Stimulated activated naive CD8-positive, alpha-beta T cell treated with anti-CD3 and anti-CD28 coated beads, Interleukin-15, amount 100 ng/mL, for 72 hours (primary cell): Measurements from ENCODE around the gene NISCH.

ENCODE experiments used
- ATAC-seq: fragments of 150-1000 bp; cut with Tn5 transposase; 2 replicates; pipeline ENCODE4 v1.10.0; 2021; ENCODE audit warnings: mild to moderate bottlenecking, moderate library complexity
- DNase-seq, 2 donors: peaks; one replicate each; pipeline ENCODE4 v3.0.0; 2021 to 2022
- H3K27ac Mint-ChIP-seq, 2 donors: one replicate each; pipeline ENCODE4 v1.8.0; 2022; ENCODE audit warnings: mild to moderate bottlenecking in 2 of 2, mixed read lengths in 2 of 2, moderate library complexity in 2 of 2
- H3K27me3 Mint-ChIP-seq: one replicate; pipeline ENCODE4 v1.8.0; 2022; ENCODE audit warnings: mixed read lengths
- H3K4me1 Mint-ChIP-seq: one replicate; pipeline ENCODE4 v1.8.0; 2022; ENCODE audit warnings: mild to moderate bottlenecking, mixed read lengths
- H3K4me3 Mint-ChIP-seq, 2 donors: one replicate each; pipeline ENCODE4 v1.8.0; 2022; ENCODE audit warnings: mild to moderate bottlenecking in 2 of 2, mixed read lengths in 2 of 2, moderate library complexity in 1 of 2
- H3K9me3 Mint-ChIP-seq, 2 donors: one replicate each; pipeline ENCODE4 v1.8.0; 2022; ENCODE audit warnings: mixed read lengths in 2 of 2

NISCH gene

GRCh38 chr3:52502808-52503350 lies 47.5 kb downstream of the NISCH start:
- peaks cover 12% of the 10 kb centered on the region for H3K4me1 Mint-ChIP-seq
- no peak for ATAC-seq
- no peak overlapping the region for H3K27ac Mint-ChIP-seq
- no peak overlapping the region for H3K4me3 Mint-ChIP-seq
- H3K27me3 Mint-ChIP-seq = peaks cover 15% of the 10 kb centered on the region
- H3K9me3 Mint-ChIP-seq = no peaks in the 10 kb centered on the region
- no peak for DNase-seq

DNA sequence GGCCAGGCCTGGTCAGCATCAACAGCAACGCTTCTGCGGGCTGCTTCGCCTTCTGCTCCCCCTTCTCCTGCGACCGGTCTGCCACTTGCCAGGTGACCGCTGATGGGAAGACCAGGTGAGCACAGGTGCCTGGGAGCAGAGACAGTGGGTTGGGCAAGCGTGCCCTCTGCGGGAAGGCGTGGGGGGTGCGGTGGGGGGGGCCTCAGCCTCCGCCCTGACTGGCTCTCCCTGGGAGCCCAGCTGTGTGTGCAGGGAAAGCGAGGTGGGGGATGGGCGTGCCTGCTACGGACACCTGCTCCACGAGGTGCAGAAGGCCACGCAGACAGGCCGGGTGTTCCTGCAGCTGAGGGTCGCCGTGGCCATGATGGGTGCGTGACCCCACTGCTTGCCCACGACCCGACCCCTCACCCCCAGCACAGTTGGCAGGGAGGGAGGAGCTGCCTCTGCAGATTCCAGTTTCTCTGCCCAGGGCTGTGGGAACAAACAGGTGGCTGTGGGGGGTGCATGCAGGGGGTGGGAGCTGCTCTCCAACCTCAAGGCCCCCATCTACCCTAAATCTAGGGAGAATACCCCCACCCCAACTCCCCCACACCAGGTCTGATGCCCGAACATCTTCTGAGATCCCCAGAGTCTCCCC lies 48.5 kb downstream of the NISCH start:
- Mint-ChIP-seq H3K27me3 (peaks cover 4% of the 10 kb centered on the region), H3K4me1 (peaks cover 6% of the 10 kb centered on the region), H3K9me3 (no peaks in the 10 kb centered on the region), H3K27ac (no peak overlapping the region), H3K4me3 (no peak overlapping the region)
- DNase-seq (no peak), ATAC-seq (no peak)

DNA sequence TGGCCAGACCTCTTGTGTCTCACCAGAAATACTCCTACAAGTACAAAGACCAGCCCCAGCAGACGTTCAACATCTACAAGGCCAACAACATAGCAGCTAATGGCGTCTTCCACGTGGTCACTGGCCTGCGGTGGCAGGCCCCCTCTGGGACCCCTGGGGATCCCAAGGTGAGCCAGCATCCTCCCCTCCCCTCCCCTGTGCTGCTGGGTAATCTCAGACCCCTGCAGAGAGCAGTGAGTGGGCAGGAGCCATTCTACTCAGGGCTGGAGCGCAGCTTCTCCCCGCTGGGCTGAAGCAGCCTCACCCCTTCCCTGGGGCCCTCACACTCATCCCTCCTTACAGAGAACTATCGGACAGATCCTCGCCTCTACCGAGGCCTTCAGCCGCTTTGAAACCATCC lies 49.6 kb downstream of the NISCH start:
- ATAC-seq = no peak
- H3K27me3 Mint-ChIP-seq = no peaks in the 10 kb centered on the region
- DNase-seq = no peak
- no peaks in the 10 kb centered on the region for H3K4me1 Mint-ChIP-seq
- H3K4me3 Mint-ChIP-seq = no peak overlapping the region
- no peaks in the 10 kb centered on the region for H3K9me3 Mint-ChIP-seq
- no peak overlapping the region for H3K27ac Mint-ChIP-seq

DNA sequence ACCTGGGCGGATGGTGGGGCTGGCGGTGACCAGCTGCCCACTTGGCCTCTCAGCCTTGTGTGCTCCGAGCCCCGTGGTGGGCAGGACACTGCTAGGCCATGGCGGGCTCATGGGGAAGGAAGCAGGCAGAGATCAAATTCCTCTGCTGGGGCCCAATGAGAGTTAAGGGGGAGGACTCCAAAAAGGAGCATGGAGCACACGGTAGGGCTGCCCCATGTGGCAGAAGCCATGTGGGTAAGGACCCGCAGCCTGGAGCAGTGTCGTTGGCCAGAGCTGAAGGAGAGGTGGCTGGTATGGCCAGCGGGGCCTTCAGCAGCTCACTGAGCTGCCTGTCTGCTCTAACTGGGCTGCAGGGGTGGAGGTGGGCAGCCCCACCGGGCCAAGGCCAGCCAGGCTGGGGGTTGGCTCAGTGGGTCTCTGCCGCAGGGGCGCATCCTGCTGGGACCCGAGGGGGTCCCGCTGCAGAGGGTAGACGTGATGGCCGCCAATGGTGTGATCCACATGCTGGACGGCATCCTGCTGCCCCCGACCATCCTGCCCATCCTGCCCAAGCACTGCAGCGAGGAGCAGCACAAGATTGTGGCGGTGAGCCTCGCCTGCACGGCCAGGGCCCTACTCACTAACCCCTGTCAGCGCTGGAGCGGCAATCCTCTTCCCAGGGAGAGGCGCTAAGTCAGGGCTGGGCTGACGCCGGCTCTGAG lies 51.0 kb downstream of the NISCH start:
- no peak overlapping the region for H3K4me3 Mint-ChIP-seq
- DNase-seq (no peak), ATAC-seq (no peak)

GRCh38 chr3:52507359-52507758 lies 52.0 kb downstream of the NISCH start:
- Mint-ChIP-seq H3K9me3 (no peaks in the 10 kb centered on the region), H3K27me3 (no peaks in the 10 kb centered on the region), H3K27ac (peak overlapping the region in 1 of 2 donors; percentile 85), H3K4me3 (no peak overlapping the region), H3K4me1 (no peaks in the 10 kb centered on the region)
- ATAC-seq (no peak), DNase-seq (no peak)

More for the DNA sequence above, 51.0 kb downstream of the NISCH start:
- Mint-ChIP-seq H3K27ac (no peak overlapping the region), H3K4me1 (no peaks in the 10 kb centered on the region), H3K9me3 (no peaks in the 10 kb centered on the region), H3K27me3 (no peaks in the 10 kb centered on the region)

- no peaks in the 10 kb centered on the region for H3K4me1 Mint-ChIP-seq
- H3K27ac Mint-ChIP-seq = no peak overlapping the region
- H3K4me3 Mint-ChIP-seq = no peak overlapping the region
- ATAC-seq (no peak), DNase-seq (no peak)
- no peaks in the 10 kb centered on the region for H3K27me3 Mint-ChIP-seq
- no peaks in the 10 kb centered on the region for H3K9me3 Mint-ChIP-seq
These were observed 54.4 kb downstream of the NISCH start for GRCh38 chr3:52509753-52510328.

DNA sequence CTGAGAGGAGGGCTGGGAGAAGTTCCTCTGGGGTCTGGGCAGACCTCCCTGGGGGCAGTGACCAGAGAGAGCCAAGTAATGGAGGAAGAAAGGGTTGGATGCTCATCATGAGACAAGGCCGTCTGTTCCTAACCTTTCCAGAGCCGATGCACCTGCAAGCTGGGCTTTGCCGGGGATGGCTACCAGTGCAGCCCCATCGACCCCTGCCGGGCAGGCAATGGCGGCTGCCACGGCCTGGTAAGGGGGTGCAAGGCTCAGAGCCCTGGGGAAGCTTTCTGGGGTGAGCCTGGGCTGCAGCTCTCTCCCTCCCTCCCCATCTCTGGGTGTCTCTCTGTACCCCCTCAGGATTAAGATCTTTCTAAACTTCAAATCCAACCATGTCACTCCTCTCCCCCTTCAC lies 56.1 kb downstream of the NISCH start:
- Mint-ChIP-seq H3K27ac (no peak overlapping the region), H3K4me1 (no peaks in the 10 kb centered on the region), H3K4me3 (no peak overlapping the region), H3K9me3 (no peaks in the 10 kb centered on the region), H3K27me3 (no peaks in the 10 kb centered on the region)
- DNase-seq (no peak), ATAC-seq (no peak)

DNA sequence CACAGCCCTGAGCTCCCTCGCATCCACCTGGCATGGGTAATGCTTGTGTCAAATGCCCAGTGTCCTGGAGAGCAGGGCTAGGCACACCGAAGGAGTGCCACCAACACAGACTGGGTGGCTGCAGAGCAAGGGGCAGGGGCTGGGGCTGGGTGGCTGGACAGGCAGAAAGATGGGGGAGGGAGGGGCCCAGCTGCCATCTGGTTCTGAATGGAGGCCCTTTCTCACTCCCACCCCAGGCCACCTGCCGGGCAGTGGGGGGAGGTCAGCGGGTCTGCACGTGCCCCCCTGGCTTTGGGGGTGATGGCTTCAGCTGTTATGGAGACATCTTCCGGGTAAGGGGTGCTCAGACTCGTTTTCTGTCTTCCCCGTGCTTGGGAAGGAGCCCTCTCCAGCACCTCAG lies 56.7 kb downstream of the NISCH start:
- no peaks in the 10 kb centered on the region for H3K9me3 Mint-ChIP-seq
- ATAC-seq (no peak), DNase-seq (no peak)
- no peak overlapping the region for H3K4me3 Mint-ChIP-seq
- no peak overlapping the region for H3K27ac Mint-ChIP-seq
- H3K4me1 Mint-ChIP-seq = no peaks in the 10 kb centered on the region
- no peaks in the 10 kb centered on the region for H3K27me3 Mint-ChIP-seq

GRCh38 chr3:52512727-52513126 lies 57.3 kb downstream of the NISCH start:
- ATAC-seq = no peak
- Mint-ChIP-seq H3K9me3 (no peaks in the 10 kb centered on the region), H3K27ac (no peak overlapping the region), H3K4me3 (no peak overlapping the region), H3K27me3 (no peaks in the 10 kb centered on the region), H3K4me1 (no peaks in the 10 kb centered on the region)
- no peak for DNase-seq

- Mint-ChIP-seq H3K4me1 (no peaks in the 10 kb centered on the region), H3K27ac (no peak overlapping the region), H3K9me3 (no peaks in the 10 kb centered on the region), H3K27me3 (no peaks in the 10 kb centered on the region), H3K4me3 (no peak overlapping the region)
- no peak for DNase-seq
- no peak for ATAC-seq
These were observed 57.9 kb downstream of the NISCH start for GRCh38 chr3:52513281-52513680.

DNA sequence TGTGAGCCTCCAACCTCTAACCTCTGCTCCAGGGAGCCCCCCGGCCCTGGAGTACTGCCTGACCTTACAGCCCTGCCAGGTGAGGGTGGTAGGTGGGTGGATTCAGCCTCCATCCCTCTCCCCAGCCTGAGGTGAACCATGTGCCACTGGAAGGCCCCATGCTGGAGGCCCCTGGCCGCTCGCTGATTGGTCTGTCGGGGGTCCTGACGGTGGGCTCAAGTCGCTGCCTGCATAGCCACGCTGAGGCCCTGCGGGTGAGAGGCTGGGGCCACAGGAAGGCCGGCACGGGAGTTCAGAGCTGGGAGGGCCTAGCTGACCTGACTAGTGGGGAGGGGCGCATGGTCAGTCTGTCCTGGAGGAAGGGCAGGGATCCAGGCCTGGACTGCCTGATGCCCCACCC lies 59.2 kb downstream of the NISCH start:
- Mint-ChIP-seq H3K27me3 (no peaks in the 10 kb centered on the region), H3K9me3 (no peaks in the 10 kb centered on the region), H3K4me3 (no peak overlapping the region), H3K4me1 (no peaks in the 10 kb centered on the region), H3K27ac (no peak overlapping the region)
- DNase-seq = no peak
- ATAC-seq = no peak

- H3K4me1 Mint-ChIP-seq = no peaks in the 10 kb centered on the region
- H3K27me3 Mint-ChIP-seq = no peaks in the 10 kb centered on the region
- H3K9me3 Mint-ChIP-seq = no peaks in the 10 kb centered on the region
- H3K27ac Mint-ChIP-seq = peak overlapping the region in 1 of 2 donors; percentile 77
- H3K4me3 Mint-ChIP-seq = no peak overlapping the region
- ATAC-seq (no peak), DNase-seq (no peak)
These were observed 59.8 kb downstream of the NISCH start for GRCh38 chr3:52515192-52515591.

DNA sequence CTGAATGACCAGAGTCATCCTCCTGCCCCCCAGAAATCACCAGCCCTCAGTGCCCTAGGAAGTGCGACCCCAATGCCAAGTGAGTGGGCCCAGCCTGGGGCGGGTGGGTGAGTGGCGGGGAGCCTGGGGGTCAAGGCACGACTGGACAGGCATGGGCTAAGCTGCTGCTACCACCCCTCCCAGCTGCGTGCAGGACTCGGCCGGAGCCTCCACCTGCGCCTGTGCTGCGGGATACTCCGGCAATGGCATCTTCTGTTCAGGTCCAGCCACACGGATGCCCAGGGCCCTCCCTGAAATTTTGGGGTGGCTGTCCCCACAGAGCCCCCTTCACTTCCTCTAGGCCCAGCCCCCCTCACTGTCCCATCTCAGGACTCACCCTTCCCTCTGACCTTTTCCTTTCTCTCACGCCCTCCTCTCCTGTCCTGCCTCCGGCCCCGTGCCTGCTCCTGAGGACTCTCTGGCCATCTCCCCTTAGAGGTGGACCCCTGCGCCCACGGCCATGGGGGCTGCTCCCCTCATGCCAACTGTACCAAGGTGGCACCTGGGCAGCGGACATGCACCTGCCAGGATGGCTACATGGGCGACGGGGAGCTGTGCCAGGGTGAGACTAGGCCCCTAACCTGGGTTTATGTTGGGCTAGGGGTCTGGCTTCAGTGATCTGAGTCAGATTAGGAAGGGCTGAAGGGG lies 61.2 kb downstream of the NISCH start:
- Mint-ChIP-seq H3K27ac (no peak overlapping the region), H3K4me3 (no peak overlapping the region), H3K27me3 (no peaks in the 10 kb centered on the region), H3K4me1 (no peaks in the 10 kb centered on the region), H3K9me3 (no peaks in the 10 kb centered on the region)
- ATAC-seq (no peak), DNase-seq (no peak)

- ATAC-seq (no peak), DNase-seq (no peak)
- H3K4me1 Mint-ChIP-seq = no peaks in the 10 kb centered on the region
- no peaks in the 10 kb centered on the region for H3K9me3 Mint-ChIP-seq
- no peak overlapping the region for H3K27ac Mint-ChIP-seq
- no peaks in the 10 kb centered on the region for H3K27me3 Mint-ChIP-seq
- H3K4me3 Mint-ChIP-seq = no peak overlapping the region
These were observed 62.7 kb downstream of the NISCH start for GRCh38 chr3:52517796-52518722.
